Nucleus accumbens (tissue), 56 donors: ENCODE measurements around the gene DYNAP.

Experiments used
- DNase-seq, 56 donors: peaks; one replicate each; lab custom pipeline; 2025; lab: John Stamatoyannopoulos, UW

DYNAP gene, protein sequence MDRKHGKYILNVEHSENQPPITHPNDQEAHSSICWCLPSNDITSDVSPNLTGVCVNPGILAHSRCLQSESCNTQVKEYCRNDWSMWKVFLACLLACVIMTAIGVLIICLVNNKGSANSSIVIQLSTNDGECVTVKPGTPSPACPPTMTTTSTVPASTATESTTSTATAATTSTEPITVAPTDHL

DNA sequence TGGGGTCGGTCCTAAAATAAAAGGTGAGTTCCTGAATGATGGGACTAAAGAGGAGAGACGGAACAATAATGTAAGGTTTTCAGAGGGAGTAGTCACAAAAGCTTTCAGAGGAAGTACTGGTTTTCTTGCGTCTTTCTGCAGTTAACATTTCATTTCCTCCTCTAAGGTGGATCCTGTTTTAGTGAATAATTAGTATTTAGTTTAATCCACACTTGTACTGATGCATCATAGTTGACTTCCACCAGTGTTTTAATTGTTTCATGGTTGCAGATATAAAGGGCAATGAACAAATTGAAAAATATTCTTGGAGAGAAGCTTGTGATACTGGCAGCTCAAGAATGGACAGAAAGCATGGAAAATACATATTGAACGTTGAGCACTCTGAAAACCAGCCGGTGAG is at the start of gene DYNAP:
Gene DYNAP (plus strand): TSS at position 301 of the 400 bp plus-strand sequence. CDS start 38 bp downstream, at position 339.
- no peak for DNase-seq

DNA sequence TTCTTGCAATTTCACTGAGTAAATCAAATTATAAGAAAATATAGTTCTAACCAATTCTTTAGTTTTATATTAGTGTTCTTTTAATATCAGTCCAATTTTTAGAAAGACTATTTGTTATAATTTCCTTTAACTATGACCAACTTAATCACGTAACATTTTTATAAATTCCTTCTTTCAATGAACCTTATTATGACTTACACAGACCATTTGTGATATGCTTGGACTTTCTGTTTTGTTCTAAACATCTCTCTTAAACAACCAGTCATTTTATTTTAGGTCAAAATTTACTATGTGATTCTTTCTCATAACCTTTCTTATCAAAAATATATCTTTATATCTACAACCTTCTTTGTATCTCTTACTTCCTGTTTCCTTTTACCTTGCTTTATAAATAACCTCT is 39.5 kb upstream of the DYNAP start:
- no peak for DNase-seq

DNA sequence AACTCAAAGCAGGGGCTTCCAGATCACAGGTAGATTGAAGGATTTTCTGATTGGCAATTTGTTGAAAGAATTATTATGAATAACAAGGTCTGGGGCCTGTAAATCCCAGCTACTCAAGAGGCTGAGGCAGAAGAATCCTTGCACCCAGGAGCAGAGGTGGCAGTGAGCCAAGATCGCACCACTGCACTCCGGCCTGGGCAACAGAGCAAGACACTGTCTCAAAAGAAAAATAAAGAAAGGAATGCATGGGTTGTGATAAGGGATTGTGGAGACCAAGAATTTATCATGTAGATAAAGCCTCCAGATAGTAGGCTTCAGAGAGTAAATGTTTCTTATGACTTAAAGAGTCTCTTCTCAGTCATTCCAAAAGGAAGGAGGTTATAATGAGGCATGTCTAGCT is 35.8 kb upstream of the DYNAP start:
- no peak for DNase-seq

DNA sequence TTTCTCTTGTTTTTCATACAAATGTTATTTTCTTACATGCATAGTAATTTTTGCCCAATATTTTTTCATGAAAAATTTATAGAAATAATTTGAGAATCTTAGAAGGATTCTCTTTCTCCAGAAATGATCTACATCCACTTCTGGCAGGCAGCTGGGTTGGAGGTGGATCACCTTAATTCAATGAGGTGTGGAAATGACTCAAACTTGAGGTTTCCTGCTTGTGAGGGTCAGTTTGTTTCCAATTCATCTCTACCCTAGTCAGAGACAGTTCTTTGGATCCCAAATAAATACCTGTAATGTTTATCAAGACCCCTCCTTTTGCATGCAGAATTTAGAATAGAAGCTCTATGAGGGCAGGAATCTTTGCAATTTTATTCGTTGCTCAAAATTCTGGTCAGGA is 35.0 kb upstream of the DYNAP start:
- DNase-seq: no peak

DNA sequence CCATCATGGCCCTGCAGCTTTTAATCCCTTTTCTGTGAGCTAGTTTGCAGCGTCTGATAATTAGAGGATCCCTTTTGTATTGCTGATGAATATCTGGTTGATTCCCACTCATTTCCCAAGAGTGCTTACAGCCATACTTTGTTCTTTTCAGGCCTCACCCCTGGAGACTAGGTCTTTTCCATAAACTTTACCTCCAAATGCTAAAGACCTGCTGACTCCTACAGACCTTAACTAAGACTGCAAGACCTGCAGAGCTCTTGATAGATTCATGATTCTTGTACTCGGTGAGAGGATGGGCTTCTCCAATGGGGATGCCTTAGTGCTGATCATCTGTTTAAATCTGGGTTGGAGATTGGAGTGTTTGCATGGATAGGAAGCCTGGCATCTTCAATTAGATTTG is 33.1 kb upstream of the DYNAP start:
- no peak for DNase-seq

DNA sequence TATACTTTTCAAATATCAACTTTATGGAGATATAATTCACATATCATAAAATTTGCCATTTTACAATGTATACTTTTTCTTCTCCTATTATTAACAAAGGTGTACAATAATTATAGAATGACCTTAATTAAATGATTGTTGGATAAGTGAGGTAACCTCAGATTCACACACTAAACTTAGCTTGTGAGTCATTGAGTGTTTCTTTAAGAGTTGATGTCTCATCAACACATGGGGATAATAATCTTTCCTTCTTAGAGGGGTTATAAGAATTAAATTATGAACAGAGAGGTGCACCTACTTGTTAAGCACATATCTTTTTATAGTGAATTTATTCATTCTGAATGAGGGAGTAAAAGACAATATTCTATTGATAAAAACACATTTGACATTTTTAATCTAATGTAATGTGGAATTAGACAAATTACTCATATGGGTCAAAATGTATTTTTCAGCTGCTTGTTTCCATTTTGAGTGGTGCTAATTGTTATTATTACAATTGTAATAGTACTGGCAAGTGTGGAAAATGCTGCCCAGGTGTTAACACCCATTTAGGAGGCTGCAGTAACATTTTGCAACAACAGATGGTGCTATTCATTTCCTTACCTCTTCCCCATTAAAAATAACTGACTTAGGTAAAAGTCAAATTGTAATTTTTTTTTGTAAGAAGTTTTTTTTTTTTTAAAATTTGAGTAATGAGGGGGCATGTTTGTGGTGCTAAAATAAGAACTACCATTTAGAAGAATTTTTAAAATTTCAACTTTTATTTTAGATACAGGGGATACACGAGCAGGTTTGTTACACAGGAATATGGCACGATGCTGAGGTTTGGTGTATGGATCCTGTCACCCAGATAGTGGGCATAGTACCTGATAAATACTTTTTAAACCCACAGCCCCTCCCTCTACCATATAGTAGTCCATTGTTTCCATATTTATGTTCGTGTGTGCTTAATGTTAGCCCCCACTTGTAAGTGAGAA is 32.1 kb upstream of the DYNAP start:
- no peak for DNase-seq

DNA sequence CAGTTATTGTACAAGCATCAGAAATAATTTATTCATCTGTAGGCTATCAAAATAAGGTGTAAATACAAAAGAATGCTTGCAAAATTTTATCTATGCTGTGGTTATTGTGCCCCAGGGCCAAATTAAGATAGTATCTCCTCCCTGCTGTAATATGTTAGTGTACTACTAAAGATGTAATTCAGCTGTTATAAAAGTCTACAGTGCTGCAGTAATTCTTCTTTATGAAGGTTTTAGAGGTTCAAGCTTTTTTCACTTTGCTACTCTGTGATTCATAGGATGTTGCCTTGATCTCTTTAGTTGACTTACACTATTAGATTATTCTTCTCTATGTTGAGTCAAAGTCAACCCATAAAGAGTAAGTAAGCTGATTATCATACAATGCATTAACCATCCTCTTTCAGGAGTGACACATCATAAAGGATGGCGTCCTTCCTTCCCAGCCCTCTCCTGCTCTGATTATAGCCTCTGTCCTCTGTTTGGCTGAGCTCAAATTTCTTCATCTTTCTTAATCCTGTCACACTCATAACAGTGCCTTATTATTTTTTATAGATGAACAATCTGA is 29.3 kb upstream of the DYNAP start:
- no peak for DNase-seq

DNA sequence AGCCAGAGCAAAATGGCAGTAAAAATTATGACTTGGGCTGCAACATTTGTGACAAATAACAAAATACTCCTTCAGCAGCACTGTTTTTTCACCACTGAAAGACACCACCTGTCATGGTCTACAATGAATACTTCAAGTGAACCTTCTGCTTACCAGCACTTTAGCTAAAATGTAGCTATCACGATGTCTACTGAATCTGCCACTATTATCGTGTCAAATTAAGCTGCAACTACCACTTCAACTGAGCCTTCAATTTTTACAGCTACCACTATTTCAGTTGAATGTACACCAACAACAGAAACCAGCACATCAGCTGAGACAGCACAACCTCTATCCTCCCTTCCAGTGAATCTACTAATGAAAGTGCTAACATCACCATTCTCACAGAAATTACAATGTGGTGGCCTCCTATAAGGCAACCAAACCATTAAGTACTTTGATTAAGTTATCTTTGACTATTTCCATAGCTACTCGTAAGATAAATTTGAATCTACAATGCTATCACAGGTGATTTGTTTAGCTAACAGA is 10.8 kb upstream of the DYNAP start:
- DNase-seq: no peak

DNA sequence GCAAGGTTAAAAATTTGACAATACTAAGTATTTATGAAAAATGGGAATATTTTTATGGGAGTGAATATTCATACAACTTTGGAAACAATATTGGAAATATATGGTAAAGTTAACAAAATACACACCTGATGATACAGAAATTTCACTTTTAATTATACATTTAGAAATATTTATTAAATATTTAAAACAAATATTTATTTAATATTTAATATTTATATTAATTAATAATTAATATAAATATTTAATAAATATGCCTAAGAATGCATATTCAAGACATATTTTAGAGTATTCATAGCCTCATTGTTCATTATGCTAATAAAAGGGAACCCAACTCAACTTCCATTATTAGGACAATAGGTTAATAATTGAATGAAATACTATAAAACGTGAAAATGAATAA is 7.0 kb upstream of the DYNAP start:
- DNase-seq: no peak

DNA sequence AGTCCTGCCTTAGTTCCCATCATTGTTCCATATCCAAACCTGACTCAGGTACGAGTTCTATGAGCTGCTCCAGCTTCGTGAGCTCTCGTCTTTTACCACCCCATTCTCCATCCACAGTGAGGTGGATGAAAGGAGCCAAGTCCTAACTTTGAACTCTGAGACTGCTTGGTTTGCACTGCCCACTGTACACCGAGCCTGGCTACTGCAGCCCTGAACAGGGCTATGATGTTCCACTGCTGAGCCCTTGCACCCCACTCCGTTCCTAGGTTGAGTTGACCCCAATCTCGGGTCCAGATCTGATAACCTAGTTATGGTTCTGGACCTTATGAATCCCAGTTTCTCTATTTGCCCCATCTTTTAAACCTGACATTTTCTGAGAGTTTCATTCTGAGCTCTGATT is 5.3 kb upstream of the DYNAP start:
- no peak for DNase-seq

DNA sequence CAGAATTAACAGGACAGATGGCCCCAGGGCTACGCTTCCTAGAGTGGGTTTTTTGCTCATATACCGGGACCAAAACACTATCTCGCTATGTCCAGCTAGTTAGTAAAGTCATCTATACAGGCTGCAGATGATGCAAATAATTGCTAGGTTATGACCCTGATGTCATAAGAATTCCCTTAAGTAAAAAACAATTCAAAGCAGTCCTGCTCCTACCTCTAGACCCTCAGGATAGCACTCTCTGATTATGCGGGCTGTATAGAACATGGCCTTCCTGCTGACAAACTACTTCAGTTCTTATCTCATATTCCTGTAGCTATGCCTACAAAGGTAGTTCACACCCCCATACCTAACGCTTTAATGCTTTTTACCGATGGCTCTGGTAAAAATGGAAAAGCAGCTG is 13.2 kb downstream of the DYNAP start:
- no peak for DNase-seq

DNA sequence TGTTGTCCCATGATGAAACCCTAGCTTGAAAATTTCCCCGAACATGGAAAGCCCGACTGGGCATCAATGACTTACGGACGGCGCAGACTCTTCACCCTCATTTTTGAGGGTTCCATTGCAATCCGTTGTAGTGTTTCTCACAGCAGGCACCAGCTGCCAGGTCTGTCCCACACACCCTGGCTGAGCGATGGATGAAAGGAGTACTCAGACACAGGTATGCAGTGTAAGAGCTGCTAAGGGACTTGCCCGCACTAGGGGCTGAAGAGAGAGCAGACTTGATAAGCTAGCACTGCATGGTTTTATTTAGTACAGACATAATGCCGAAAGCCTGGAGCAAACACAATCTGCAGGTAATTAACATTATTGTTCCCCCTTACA is 15.8 kb downstream of the DYNAP start:
- DNase-seq: no peak

DNA sequence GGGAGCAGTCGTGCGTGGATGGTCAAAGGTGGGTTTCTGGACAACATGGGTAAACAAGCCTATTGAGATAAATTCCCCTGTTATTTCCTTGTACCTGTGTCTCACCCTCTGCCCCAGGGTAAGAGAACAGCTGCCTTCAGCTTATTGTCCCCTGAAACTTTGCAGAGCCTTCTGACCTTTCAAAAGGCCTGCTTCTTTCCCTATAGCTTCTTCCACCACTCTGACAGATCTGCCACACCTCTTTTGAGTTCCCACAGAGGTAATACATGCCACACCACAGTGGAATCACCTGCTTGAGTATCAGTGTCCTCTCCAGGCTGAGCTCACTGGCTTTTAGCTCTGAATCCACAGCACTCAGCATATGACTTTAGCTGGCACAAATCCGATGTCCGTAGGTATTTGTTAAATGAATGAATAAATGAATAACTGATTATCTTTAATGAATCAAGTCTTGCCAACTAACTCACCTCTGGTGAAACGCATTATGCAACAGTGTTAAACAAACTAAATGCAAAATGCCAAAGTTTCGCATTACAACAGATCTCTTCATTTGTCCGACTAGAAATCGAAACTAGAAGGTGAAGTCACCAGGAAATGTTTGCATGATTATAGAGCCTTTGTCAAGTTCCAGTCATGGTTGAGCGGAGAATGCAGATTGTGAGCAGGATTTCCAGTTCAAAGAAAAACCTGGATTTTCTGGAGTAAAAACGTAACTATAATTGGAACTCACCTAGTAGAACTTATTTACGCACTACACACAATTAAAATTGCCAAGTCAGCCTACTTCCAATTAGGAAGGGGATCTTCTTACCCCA is 16.4 kb downstream of the DYNAP start:
- DNase-seq: no peak

DNA sequence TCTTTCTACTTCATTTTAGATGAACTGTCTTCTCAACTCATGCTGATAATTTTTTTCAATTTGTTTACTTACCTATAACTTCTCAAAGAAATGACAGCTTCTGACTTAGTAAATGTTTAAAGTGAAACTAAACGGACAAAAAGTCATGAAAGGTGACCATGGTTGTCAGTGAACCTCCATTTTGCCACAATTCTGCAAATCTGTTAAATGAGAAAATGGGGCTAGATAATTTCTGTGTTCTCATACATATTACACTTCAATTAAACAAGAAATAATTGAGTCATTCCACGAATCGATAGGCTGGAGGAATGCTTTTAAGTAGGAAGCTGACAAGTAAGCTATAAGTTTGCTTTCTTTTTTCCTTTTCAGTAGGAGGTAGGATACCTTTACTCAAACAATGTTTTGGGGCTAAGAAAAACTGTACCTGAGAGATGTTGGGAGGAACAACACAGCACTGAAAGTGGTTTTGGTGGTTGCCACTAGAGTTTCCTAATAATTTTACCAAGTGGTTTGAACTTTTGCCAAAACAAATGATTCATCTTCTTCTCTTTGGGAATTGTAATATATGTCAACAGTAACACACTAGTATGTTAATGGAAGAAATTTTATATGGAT is 17.1 kb downstream of the DYNAP start:
- DNase-seq: no peak

DNA sequence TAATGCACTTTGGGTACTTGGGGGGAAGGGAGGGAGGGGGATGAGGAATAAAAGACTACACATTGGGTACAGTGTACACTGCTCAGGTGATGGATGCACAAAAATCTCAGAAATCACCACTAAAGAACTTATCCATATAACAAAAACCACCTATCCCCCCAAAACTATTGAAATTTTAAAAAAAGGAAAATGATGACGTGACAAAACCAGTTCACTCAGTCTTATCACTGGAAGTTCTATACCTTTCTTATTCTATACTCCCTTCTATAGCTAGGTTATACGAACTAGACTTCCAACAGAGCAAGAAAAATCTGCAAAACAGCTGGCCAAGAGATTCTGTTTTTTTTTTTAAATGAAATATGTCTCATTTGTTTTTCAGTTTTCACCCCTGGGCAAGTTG is 20.8 kb downstream of the DYNAP start:
- DNase-seq: no peak

DNA sequence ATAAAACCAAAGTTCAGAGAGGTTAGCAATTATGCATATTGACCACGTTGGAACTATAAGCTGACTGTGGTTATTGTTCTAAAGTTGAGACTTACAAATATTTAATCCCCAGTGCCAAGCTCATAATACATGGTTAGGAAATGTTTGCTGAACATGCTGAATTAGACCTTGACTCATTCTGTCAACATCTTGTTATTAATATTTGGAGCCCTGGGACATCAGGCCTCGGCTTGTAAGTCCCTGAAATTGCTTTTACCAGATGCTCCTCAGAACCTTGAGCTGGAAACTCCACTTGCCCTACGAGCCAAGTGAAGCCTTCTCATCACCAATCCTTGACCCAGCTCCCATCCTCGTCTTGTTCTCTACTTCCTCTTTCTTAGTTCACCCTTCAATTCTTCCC is 21.2 kb downstream of the DYNAP start:
- no peak for DNase-seq

DNA sequence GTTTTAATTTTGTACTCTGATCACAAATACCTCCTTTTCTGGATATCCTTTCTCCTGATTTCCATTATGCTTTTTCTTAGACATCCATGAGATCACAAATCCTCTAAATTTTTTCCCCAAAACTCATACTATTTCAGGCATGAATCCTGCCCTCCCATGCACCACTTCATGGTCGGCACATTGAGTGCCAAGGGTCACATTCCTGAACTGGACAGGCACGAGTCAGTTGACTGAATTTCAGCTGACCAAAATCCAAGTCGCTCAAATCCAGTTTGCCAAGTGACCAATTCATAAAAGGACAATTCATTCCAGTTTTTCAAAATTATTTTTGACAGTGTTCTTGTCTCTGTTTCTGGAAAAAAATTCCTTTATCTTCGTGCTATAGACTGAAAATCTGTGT is 22.1 kb downstream of the DYNAP start:
- no peak for DNase-seq

DNA sequence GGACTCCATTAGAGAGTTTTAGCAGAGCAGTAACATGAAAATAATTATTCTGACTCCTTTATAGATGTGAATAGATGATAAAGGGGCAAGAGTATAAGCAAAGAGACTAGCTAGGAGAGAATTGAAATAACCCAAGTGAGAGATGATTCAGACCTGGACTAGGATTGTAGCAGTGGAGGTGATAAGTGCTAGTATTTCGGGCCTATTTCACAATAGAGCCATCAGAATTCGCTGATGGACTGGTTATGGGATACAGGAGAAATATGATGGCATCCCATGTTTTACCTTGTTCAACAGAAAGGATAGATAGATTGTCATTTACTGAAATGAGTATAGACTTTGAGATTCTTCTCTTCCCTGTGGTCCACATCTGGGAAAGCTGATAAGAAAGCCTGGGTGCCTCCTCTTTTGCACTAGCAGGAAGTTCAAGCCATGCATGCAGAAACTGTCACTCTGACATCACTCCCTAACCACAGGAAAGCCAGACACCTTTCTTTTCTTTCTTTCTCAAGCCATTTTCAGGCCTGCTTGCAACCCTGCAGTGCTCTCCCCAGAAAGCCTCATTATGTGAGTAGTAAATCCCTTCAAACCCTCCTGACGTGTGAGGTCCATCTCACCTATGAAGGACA is 25.3 kb downstream of the DYNAP start:
- no peak for DNase-seq

DNA sequence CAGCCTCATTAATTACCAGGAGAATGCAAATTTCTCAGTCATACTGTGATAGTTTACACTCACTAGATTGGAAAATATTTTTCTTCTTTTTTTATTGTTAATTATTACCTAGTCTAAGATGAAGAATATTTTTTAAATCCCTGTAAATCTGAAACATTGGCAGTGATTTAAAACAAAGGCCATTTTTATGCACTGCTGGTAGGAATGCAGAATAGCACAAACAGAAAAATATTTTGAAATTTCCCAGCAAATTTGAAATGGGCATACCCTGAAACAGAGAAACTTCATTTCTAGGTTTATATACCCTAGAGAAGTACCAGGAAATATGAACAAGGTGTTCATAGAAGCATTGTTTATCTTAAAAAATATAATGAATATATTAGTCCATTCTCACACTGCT is 31.0 kb downstream of the DYNAP start:
- DNase-seq: no peak

DNA sequence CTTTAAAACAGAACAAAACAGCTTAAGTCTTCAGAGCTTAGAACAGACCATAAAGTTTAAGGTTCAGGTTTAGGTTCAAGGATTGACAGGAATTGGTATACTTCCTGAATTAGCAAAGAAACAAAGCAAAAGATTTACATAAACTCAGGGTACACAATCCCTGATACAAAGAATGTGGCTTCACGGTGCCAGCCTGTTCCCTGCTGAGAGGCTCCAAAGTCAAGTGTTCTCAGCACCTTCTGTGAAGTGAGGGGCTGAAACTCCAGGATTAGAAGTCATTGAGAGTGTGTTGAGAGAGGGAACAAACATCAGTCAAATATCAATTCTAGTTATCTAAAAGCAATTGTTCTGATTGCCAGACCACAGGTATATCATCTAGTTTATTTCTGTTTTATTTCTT is 35.7 kb downstream of the DYNAP start:
- no peak for DNase-seq
